ENCODE measurements around the gene ATP6AP1.

ATP6AP1 gene

DNA sequence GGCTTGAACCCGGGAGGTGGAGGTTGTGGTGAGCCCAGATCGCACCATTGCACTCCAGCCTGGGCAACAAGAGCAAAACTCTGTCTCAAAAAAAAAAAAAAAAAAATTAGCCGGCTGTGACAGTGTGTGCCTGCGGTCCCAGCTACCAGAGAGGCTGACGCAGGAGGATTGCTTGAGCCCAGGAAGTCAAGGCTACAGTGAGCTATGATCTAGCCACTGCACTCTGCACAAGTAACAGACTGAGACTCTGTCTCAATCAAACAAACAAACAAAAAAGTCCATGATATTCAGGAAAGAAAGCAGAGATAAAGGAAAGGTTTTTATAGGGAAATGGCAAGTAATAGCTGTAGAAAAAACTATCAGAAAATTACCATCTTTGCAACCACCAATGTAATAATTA is 52.7 kb downstream of the ATP6AP1 start:
- Histone ChIP-seq H4K8ac (ENCODE audit: low read length) (no peak overlapping the region), H3K79me1 (replicated peaks; ENCODE audit: low read length, poor library complexity, severe bottlenecking) (peaks cover 11% of the 10 kb centered on the region), H4K91ac (ENCODE audit: low read length) (no peak overlapping the region), H3K4ac (ENCODE audit: low read depth in 1 of 2, low read length in 2 of 2) (no peak overlapping the region), H3K9ac (ENCODE audit: low read length) (no peak overlapping the region), H3K27ac (ENCODE audit: low read length, poor library complexity, severe bottlenecking) (no peak overlapping the region), H2AFZ (ENCODE audit: low read depth, low read length) (no peak overlapping the region), H3K36me3 (ENCODE audit: control insufficient read depth in 1 of 2, insufficient read depth in 2 of 2, low read depth in 1 of 2, low read length in 2 of 2) (peaks cover 18 to 22% of the 10 kb centered on the region in 2 experiments), H3K4me3 (ENCODE audit: insufficient read depth in 1 of 2, low read depth in 1 of 2, low read length in 2 of 2) (no peak overlapping the region), H3K4me1 (ENCODE audit: control insufficient read depth, insufficient read depth, low read depth, low read length) (peaks cover 33% of the 10 kb centered on the region), H3K14ac (ENCODE audit: low read length in 2 of 2) (no peak overlapping the region), H2BK120ac (ENCODE audit: low read depth, low read length) (no peak overlapping the region), H3K4me2 (ENCODE audit: low read length, poor library complexity, severe bottlenecking) (no peak overlapping the region), H2BK12ac (ENCODE audit: low read length in 2 of 2) (no peak overlapping the region), H2BK15ac (ENCODE audit: low read depth, poor library complexity, severe bottlenecking) (no peak overlapping the region), H3K23ac (ENCODE audit: low read length in 2 of 2) (no peak overlapping the region), H3K27me3 (ENCODE audit: control insufficient read depth in 1 of 2, insufficient read depth in 1 of 2, low read length in 2 of 2) (peaks cover 0 to 15% of the 10 kb centered on the region in 2 experiments), H3K9me3 (ENCODE audit: control insufficient read depth, low read length) (no peaks in the 10 kb centered on the region), H2AK5ac (ENCODE audit: low read length, severe bottlenecking) (no peak overlapping the region), H2BK5ac (ENCODE audit: low read depth, low read length, poor library complexity, severe bottlenecking) (no peak overlapping the region), H3K18ac (ENCODE audit: low read depth in 1 of 2, low read length in 2 of 2) (no peak overlapping the region)
- DNase-seq, result no peak
- WGBS, result no CpG with 5 or more reads among the region's 5 CpGs

- Histone ChIP-seq H3K4ac (ENCODE audit: low read depth in 1 of 2, low read length in 2 of 2) (no peak overlapping the region), H3K4me1 (ENCODE audit: control insufficient read depth, insufficient read depth, low read depth, low read length) (peaks cover 31% of the 10 kb centered on the region), H2BK12ac (ENCODE audit: low read length in 2 of 2) (no peak overlapping the region), H2AFZ (ENCODE audit: low read depth, low read length) (no peak overlapping the region), H3K23ac (ENCODE audit: low read length in 2 of 2) (no peak overlapping the region), H3K9ac (ENCODE audit: low read length) (no peak overlapping the region), H4K8ac (ENCODE audit: low read length) (no peak overlapping the region), H3K27ac (ENCODE audit: low read length, poor library complexity, severe bottlenecking) (no peak overlapping the region), H3K4me3 (ENCODE audit: insufficient read depth in 1 of 2, low read depth in 1 of 2, low read length in 2 of 2) (no peak overlapping the region), H3K9me3 (ENCODE audit: control insufficient read depth, low read length) (no peaks in the 10 kb centered on the region), H3K27me3 (ENCODE audit: control insufficient read depth in 1 of 2, insufficient read depth in 1 of 2, low read length in 2 of 2) (peaks cover 0 to 12% of the 10 kb centered on the region in 2 experiments), H2AK5ac (ENCODE audit: low read length, severe bottlenecking) (no peak overlapping the region), H2BK5ac (ENCODE audit: low read depth, low read length, poor library complexity, severe bottlenecking) (no peak overlapping the region), H3K18ac (ENCODE audit: low read depth in 1 of 2, low read length in 2 of 2) (no peak overlapping the region), H3K14ac (ENCODE audit: low read length in 2 of 2) (no peak overlapping the region), H4K91ac (ENCODE audit: low read length) (no peak overlapping the region), H2BK15ac (ENCODE audit: low read depth, poor library complexity, severe bottlenecking) (no peak overlapping the region), H3K36me3 (ENCODE audit: control insufficient read depth in 1 of 2, insufficient read depth in 2 of 2, low read depth in 1 of 2, low read length in 2 of 2) (peaks cover 18 to 22% of the 10 kb centered on the region in 2 experiments), H2BK120ac (ENCODE audit: low read depth, low read length) (no peak overlapping the region), H3K4me2 (ENCODE audit: low read length, poor library complexity, severe bottlenecking) (no peak overlapping the region), H3K79me1 (replicated peaks; ENCODE audit: low read length, poor library complexity, severe bottlenecking) (peaks cover 11% of the 10 kb centered on the region)
- no peak for DNase-seq
- WGBS, result 82% methylated on average over 12 of the region's 14 CpGs
Measured at GRCh38 chrX:154481911-154482601, 53.6 kb downstream of the ATP6AP1 start.

DNA sequence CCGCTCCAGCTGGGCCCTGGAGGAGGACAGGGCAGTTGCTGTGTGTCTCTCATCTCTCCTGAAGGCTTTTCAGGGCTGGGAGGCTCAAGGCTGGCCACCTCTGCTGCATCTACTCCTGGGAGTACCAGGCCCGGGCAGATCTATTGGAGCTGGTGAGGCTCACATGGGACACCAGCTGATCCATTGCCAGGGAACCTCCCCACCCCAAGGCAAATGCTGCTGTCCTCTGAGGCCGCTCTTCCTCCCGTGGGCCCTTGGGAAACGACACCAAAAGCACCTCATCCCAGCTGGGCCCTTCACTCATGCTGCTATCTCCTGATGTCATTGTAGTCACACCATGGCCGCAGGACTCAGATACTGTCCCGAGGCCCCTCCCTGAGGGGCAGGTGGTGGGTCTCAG is 54.3 kb downstream of the ATP6AP1 start:
- no peak overlapping the region for H2BK5ac ChIP-seq (ENCODE audit: low read depth, low read length, poor library complexity, severe bottlenecking)
- H2AK5ac ChIP-seq (ENCODE audit: low read length, severe bottlenecking), result no peak overlapping the region
- no peak overlapping the region for H2BK120ac ChIP-seq (ENCODE audit: low read depth, low read length)
- H2BK15ac ChIP-seq (ENCODE audit: low read depth, poor library complexity, severe bottlenecking), result no peak overlapping the region
- no peak overlapping the region for H3K18ac ChIP-seq (ENCODE audit: low read depth in 1 of 2, low read length in 2 of 2)
- no peak overlapping the region for H3K14ac ChIP-seq (ENCODE audit: low read length in 2 of 2)
- H3K79me1 ChIP-seq (replicated peaks; ENCODE audit: low read length, poor library complexity, severe bottlenecking), result peaks cover 14% of the 10 kb centered on the region
- H2BK12ac ChIP-seq (ENCODE audit: low read length in 2 of 2), result no peak overlapping the region
- 98% methylated on average over 7 of the region's 7 CpGs for WGBS
- H4K91ac ChIP-seq (ENCODE audit: low read length), result no peak overlapping the region
- no peak overlapping the region for H3K4me3 ChIP-seq (ENCODE audit: insufficient read depth in 1 of 2, low read depth in 1 of 2, low read length in 2 of 2)
- H3K9ac ChIP-seq (ENCODE audit: low read length), result no peak overlapping the region
- DNase-seq, result no peak
- no peak overlapping the region for H3K4ac ChIP-seq (ENCODE audit: low read depth in 1 of 2, low read length in 2 of 2)
- H3K36me3 ChIP-seq (ENCODE audit: control insufficient read depth in 1 of 2, insufficient read depth in 2 of 2, low read depth in 1 of 2, low read length in 2 of 2), result peaks cover 22 to 27% of the 10 kb centered on the region in 2 experiments
- H3K4me1 ChIP-seq (ENCODE audit: control insufficient read depth, insufficient read depth, low read depth, low read length), result peaks cover 32% of the 10 kb centered on the region
- no peak overlapping the region for H3K4me2 ChIP-seq (ENCODE audit: low read length, poor library complexity, severe bottlenecking)
- no peak overlapping the region for H3K23ac ChIP-seq (ENCODE audit: low read length in 2 of 2)
- no peak overlapping the region for H4K8ac ChIP-seq (ENCODE audit: low read length)
- H3K27ac ChIP-seq (ENCODE audit: low read length, poor library complexity, severe bottlenecking), result no peak overlapping the region
- H2AFZ ChIP-seq (ENCODE audit: low read depth, low read length), result no peak overlapping the region
- no peaks in the 10 kb centered on the region for H3K9me3 ChIP-seq (ENCODE audit: control insufficient read depth, low read length)
- peaks cover 0 to 12% of the 10 kb centered on the region in 2 experiments for H3K27me3 ChIP-seq (ENCODE audit: control insufficient read depth in 1 of 2, insufficient read depth in 1 of 2, low read length in 2 of 2)

GRCh38 chrX:154483325-154483724 is 54.8 kb downstream of the ATP6AP1 start:
- H3K27ac ChIP-seq (ENCODE audit: low read length, poor library complexity, severe bottlenecking), result no peak overlapping the region
- no peak overlapping the region for H3K4me2 ChIP-seq (ENCODE audit: low read length, poor library complexity, severe bottlenecking)
- no peak overlapping the region for H3K9ac ChIP-seq (ENCODE audit: low read length)
- no peak overlapping the region for H3K18ac ChIP-seq (ENCODE audit: low read depth in 1 of 2, low read length in 2 of 2)
- H3K9me3 ChIP-seq (ENCODE audit: control insufficient read depth, low read length), result no peaks in the 10 kb centered on the region
- no peak overlapping the region for H2BK120ac ChIP-seq (ENCODE audit: low read depth, low read length)
- H3K27me3 ChIP-seq (ENCODE audit: control insufficient read depth in 1 of 2, insufficient read depth in 1 of 2, low read length in 2 of 2), result peaks cover 0 to 12% of the 10 kb centered on the region in 2 experiments
- H3K14ac ChIP-seq (ENCODE audit: low read length in 2 of 2), result no peak overlapping the region
- H3K36me3 ChIP-seq (ENCODE audit: control insufficient read depth in 1 of 2, insufficient read depth in 2 of 2, low read depth in 1 of 2, low read length in 2 of 2), result peaks cover 27 to 32% of the 10 kb centered on the region in 2 experiments
- H2AFZ ChIP-seq (ENCODE audit: low read depth, low read length), result no peak overlapping the region
- H2BK12ac ChIP-seq (ENCODE audit: low read length in 2 of 2), result no peak overlapping the region
- peak overlapping the region in 1 of 2 experiments; percentile 50 for H3K23ac ChIP-seq (ENCODE audit: low read length in 2 of 2)
- H3K4me3 ChIP-seq (ENCODE audit: insufficient read depth in 1 of 2, low read depth in 1 of 2, low read length in 2 of 2), result no peak overlapping the region
- no peak for DNase-seq
- no peak overlapping the region for H2BK5ac ChIP-seq (ENCODE audit: low read depth, low read length, poor library complexity, severe bottlenecking)
- no peak overlapping the region for H4K8ac ChIP-seq (ENCODE audit: low read length)
- WGBS, result 98% methylated on average over 7 of the region's 7 CpGs
- H2AK5ac ChIP-seq (ENCODE audit: low read length, severe bottlenecking), result no peak overlapping the region
- peaks cover 27% of the 10 kb centered on the region for H3K4me1 ChIP-seq (ENCODE audit: control insufficient read depth, insufficient read depth, low read depth, low read length)
- H2BK15ac ChIP-seq (ENCODE audit: low read depth, poor library complexity, severe bottlenecking), result no peak overlapping the region
- peaks cover 14% of the 10 kb centered on the region for H3K79me1 ChIP-seq (replicated peaks; ENCODE audit: low read length, poor library complexity, severe bottlenecking)
- H3K4ac ChIP-seq (ENCODE audit: low read depth in 1 of 2, low read length in 2 of 2), result no peak overlapping the region
- H4K91ac ChIP-seq (ENCODE audit: low read length), result no peak overlapping the region

All from mesenchymal stem cell (in vitro differentiated cells and primary cell).